Measurements from ENCODE around the gene BPTF. TPM values are rescaled to one million over a fixed set of nuclear protein-coding genes. Genes with fewer than 3 reads are reported as not detected.
"Not testable (repeated sequence)": the region's sequence is repeated elsewhere in the genome, so short reads cannot be mapped to it uniquely, and the experiment has no call there.

Gene BPTF
- total RNA-seq, 1 donor from 2014 or later, result 72.9 TPM

- intact Hi-C loops (cut with DNase I), result no loop called here
- no peak for DNase-seq (ENCODE audit: low spot score)
Measured at GRCh38 chr17:67833134-67833533, 7.8 kb downstream of the BPTF start.

GRCh38 chr17:67833946-67834631 lies 8.8 kb downstream of the BPTF start:
- intact Hi-C loops (cut with DNase I), result no loop called here
- DNase-seq (ENCODE audit: low spot score), result no peak

GRCh38 chr17:67834634-67835033 lies 9.3 kb downstream of the BPTF start:
- DNase-seq (ENCODE audit: low spot score), result no peak
- intact Hi-C loops (cut with DNase I), result no loop called here

GRCh38 chr17:67836205-67836987 lies 11.1 kb downstream of the BPTF start:
- intact Hi-C loops (cut with DNase I), result no loop called here
- no peak for DNase-seq (ENCODE audit: low spot score)

- no peak for DNase-seq (ENCODE audit: low spot score)
- intact Hi-C loops (cut with DNase I), result no loop called here
Measured at GRCh38 chr17:67837965-67838364, 12.7 kb downstream of the BPTF start.

GRCh38 chr17:67838538-67838937 lies 13.2 kb downstream of the BPTF start:
- intact Hi-C loops (cut with DNase I), result no loop called here
- DNase-seq (ENCODE audit: low spot score), result no peak

- intact Hi-C loops (cut with DNase I), result no loop called here
- DNase-seq (ENCODE audit: low spot score), result no peak
Measured at GRCh38 chr17:67841992-67842391, 16.7 kb downstream of the BPTF start.

GRCh38 chr17:67842648-67843047 lies 17.3 kb downstream of the BPTF start:
- intact Hi-C loops (cut with DNase I), result no loop called here

GRCh38 chr17:67845374-67845773 lies 20.1 kb downstream of the BPTF start:
- intact Hi-C loops (cut with DNase I), result no loop called here

More at GRCh38 chr17:67842648-67843047, 17.3 kb downstream of the BPTF start:
- no peak for DNase-seq (ENCODE audit: low spot score)

GRCh38 chr17:67848189-67848588 lies 22.9 kb downstream of the BPTF start:
- DNase-seq (ENCODE audit: low spot score); intact Hi-C loops (cut with DNase I): not testable (repeated sequence)

More at GRCh38 chr17:67845374-67845773, 20.1 kb downstream of the BPTF start:
- no peak for DNase-seq (ENCODE audit: low spot score)

GRCh38 chr17:67848846-67849245 lies 23.5 kb downstream of the BPTF start:
- DNase-seq (ENCODE audit: low spot score), result not testable (repeated sequence)

GRCh38 chr17:67850991-67851631 lies 25.8 kb downstream of the BPTF start:
- DNase-seq (ENCODE audit: low spot score), result no peak
- intact Hi-C loops (cut with DNase I), result no loop called here

More at GRCh38 chr17:67848846-67849245, 23.5 kb downstream of the BPTF start:
- intact Hi-C loops (cut with DNase I), result not testable (repeated sequence)

- intact Hi-C loops (cut with DNase I), result no loop called here
- DNase-seq (ENCODE audit: low spot score), result no peak
Measured at GRCh38 chr17:67853703-67854102, 28.4 kb downstream of the BPTF start.

GRCh38 chr17:67854378-67854777 lies 29.1 kb downstream of the BPTF start:
- no peak for DNase-seq (ENCODE audit: low spot score)
- intact Hi-C loops (cut with DNase I), result no loop called here

- no peak for DNase-seq (ENCODE audit: low spot score)
- intact Hi-C loops (cut with DNase I), result no loop called here
Measured at GRCh38 chr17:67855504-67856324, 30.4 kb downstream of the BPTF start.

- DNase-seq (ENCODE audit: low spot score); intact Hi-C loops (cut with DNase I): not testable (repeated sequence)
Measured at GRCh38 chr17:67856402-67856801, 31.1 kb downstream of the BPTF start.

- intact Hi-C loops (cut with DNase I), result loop anchor here (5.0 kb wide), 1 partner anchor 35 kb away; the partner anchor contains the start of gene BPTF
Measured at GRCh38 chr17:67862614-67863217, 37.4 kb downstream of the BPTF start.

GRCh38 chr17:67863624-67864247 lies 38.4 kb downstream of the BPTF start:
- DNase-seq (ENCODE audit: low spot score), result no peak

More at GRCh38 chr17:67862614-67863217, 37.4 kb downstream of the BPTF start:
- DNase-seq (ENCODE audit: low spot score), result no peak

More at GRCh38 chr17:67863624-67864247, 38.4 kb downstream of the BPTF start:
- intact Hi-C loops (cut with DNase I), result loop anchor here (5.0 kb wide), 1 partner anchor 36 kb away; the partner anchor contains the start of gene BPTF

All from cardiac septum (tissue), 1 donor.